NB4 (cell line): ENCODE results near the gene AP2M1.

Experiments used
- CTCF ChIP-seq: IDR thresholded peaks from one replicate; pipeline ENCODE4 v1.5.1; 2012; ENCODE audit warnings: low read depth, low read length
- MAX ChIP-seq: IDR thresholded peaks from 2 replicates; pipeline ENCODE4 v1.6.1; 2011; ENCODE audit warnings: low read depth, low read length
- MYC ChIP-seq: IDR thresholded peaks from 2 replicates; pipeline ENCODE4 v1.6.1; 2011; ENCODE audit warnings: low read depth, low read length
- POLR2A ChIP-seq: IDR thresholded peaks from 2 replicates; pipeline ENCODE4 v1.6.1; 2011; ENCODE audit warnings: mild to moderate bottlenecking; ENCODE audit not compliant: insufficient read length; ENCODE audit errors: extremely low read depth

- no peak for TF ChIP-seq CTCF
- TF ChIP-seq MAX: no peak
- TF ChIP-seq MYC: no peak
- no peak for TF ChIP-seq POLR2A
Observed at GRCh38 chr3:184172681-184173373, 1.8 kb upstream of the AP2M1 start.
